Measurements from ENCODE around the gene CEACAM16. TPM values are rescaled to one million over a fixed set of nuclear protein-coding genes. Genes with fewer than 3 reads are reported as not detected.
"Not testable (repeated sequence)": the region's sequence is repeated elsewhere in the genome, so short reads cannot be mapped to it uniquely, and the experiment has no call there.

The CEACAM16 gene
- total RNA-seq, 2 donors from 2014 or later: not detected

GRCh38 chr19:44718441-44719261 lies 19.7 kb downstream of the CEACAM16 start:
- Mint-ChIP-seq H3K9me3 (peaks cover 14% of the 10 kb centered on the region), H3K27ac (peak overlapping the region; percentile 91), H3K36me3 (ENCODE audit: low read depth) (no peaks in the 10 kb centered on the region), H3K4me3 (no peak overlapping the region), H3K4me1 (peaks cover 6% of the 10 kb centered on the region), H3K27me3 (ENCODE audit: insufficient read depth) (peaks cover 2% of the 10 kb centered on the region)
- Histone ChIP-seq H3K27me3 (ENCODE audit: control insufficient read depth, insufficient read depth, low read length, poor library complexity, severe bottlenecking) (no peaks in the 10 kb centered on the region), H3K9ac (ENCODE audit: extremely low read depth, low read length, poor library complexity, severe bottlenecking) (peak overlapping the region; percentile 35), H3K4me1 (ENCODE audit: control insufficient read depth, insufficient read depth, low read length) (peaks cover 5% of the 10 kb centered on the region), H3K4me3 (ENCODE audit: low read length) (no peak overlapping the region), H3K27ac (ENCODE audit: low read depth, low read length) (peak overlapping the region; percentile 66), H3K36me3 (ENCODE audit: control insufficient read depth, insufficient read depth, low read length) (no peaks in the 10 kb centered on the region), H3K9me3 (ENCODE audit: control insufficient read depth, low read length) (peaks cover 13% of the 10 kb centered on the region)
- WGBS, 2 experiments (ENCODE audit: insufficient coverage in 1 of 2, insufficient read length in 1 of 2): 43 to 58% methylated on average over 7 to 11 of the region's 11 CpGs
- DNase-seq: peak; percentile 91
- TF ChIP-seq CTCF (conservative IDR thresholded peaks at IDR 0.05): no peak

- peak; percentile 66 for DNase-seq
- Mint-ChIP-seq H3K4me3 (no peak overlapping the region), H3K27me3 (ENCODE audit: insufficient read depth) (peaks cover 2% of the 10 kb centered on the region), H3K9me3 (peaks cover 14% of the 10 kb centered on the region), H3K36me3 (ENCODE audit: low read depth) (no peaks in the 10 kb centered on the region), H3K27ac (no peak overlapping the region), H3K4me1 (peaks cover 6% of the 10 kb centered on the region)
- Histone ChIP-seq H3K4me3 (ENCODE audit: low read length) (no peak overlapping the region), H3K27ac (ENCODE audit: low read depth, low read length) (no peak overlapping the region), H3K9me3 (ENCODE audit: control insufficient read depth, low read length) (peaks cover 13% of the 10 kb centered on the region), H3K4me1 (ENCODE audit: control insufficient read depth, insufficient read depth, low read length) (peaks cover 5% of the 10 kb centered on the region), H3K27me3 (ENCODE audit: control insufficient read depth, insufficient read depth, low read length, poor library complexity, severe bottlenecking) (no peaks in the 10 kb centered on the region), H3K36me3 (ENCODE audit: control insufficient read depth, insufficient read depth, low read length) (no peaks in the 10 kb centered on the region), H3K9ac (ENCODE audit: extremely low read depth, low read length, poor library complexity, severe bottlenecking) (no peak overlapping the region)
- 87 to 89% methylated on average over 8 of the region's 8 CpGs for WGBS, 2 experiments (ENCODE audit: insufficient coverage in 1 of 2, insufficient read length in 1 of 2)
- TF ChIP-seq CTCF (conservative IDR thresholded peaks at IDR 0.05): no peak
Observed at GRCh38 chr19:44719262-44719701, 20.3 kb downstream of the CEACAM16 start.

- not testable (repeated sequence) for H3K4me1 ChIP-seq (ENCODE audit: control insufficient read depth, insufficient read depth, low read length); H3K36me3 Mint-ChIP-seq (ENCODE audit: low read depth); H3K9ac ChIP-seq (ENCODE audit: extremely low read depth, low read length, poor library complexity, severe bottlenecking); DNase-seq; H3K9me3 ChIP-seq (ENCODE audit: control insufficient read depth, low read length); H3K4me3 ChIP-seq (ENCODE audit: low read length); H3K9me3 Mint-ChIP-seq; H3K4me1 Mint-ChIP-seq; H3K27me3 Mint-ChIP-seq (ENCODE audit: insufficient read depth); H3K27me3 ChIP-seq (ENCODE audit: control insufficient read depth, insufficient read depth, low read length, poor library complexity, severe bottlenecking); H3K36me3 ChIP-seq (ENCODE audit: control insufficient read depth, insufficient read depth, low read length); H3K27ac Mint-ChIP-seq; H3K27ac ChIP-seq (ENCODE audit: low read depth, low read length); H3K4me3 Mint-ChIP-seq
- 95 to 96% methylated on average over 9 of the region's 9 CpGs for WGBS, 2 experiments (ENCODE audit: insufficient coverage in 1 of 2, insufficient read length in 1 of 2)
Observed at GRCh38 chr19:44720396-44720795, 21.4 kb downstream of the CEACAM16 start.

Measured in endodermal cell (in vitro differentiated cells).